SK-N-SH treated with all-trans-retinoic acid at 6 μM for 48 hours (cell line): ENCODE data around the gene SMIM24.
"Not testable (repeated sequence)": the region's sequence is repeated elsewhere in the genome, so short reads cannot be mapped to it uniquely, and the experiment has no call there.

Experiments
- ARNTL ChIP-seq: fragments of 450-650 bp; formaldehyde crosslinking; IDR thresholded peaks from 2 replicates; pipeline ENCODE4 v1.5.0; 2020; ENCODE audit warnings: low read depth, mild to moderate bottlenecking, moderate library complexity, borderline replicate concordance
- GLIS3 ChIP-seq: fragments of 250-450 bp; sonication (Bioruptor Pico); IDR thresholded peaks from 2 replicates; pipeline ENCODE4 v1.5.0; 2020; ENCODE audit warnings: mild to moderate bottlenecking, moderate library complexity
- PATZ1 ChIP-seq: fragments of 250-450 bp; sonication (Bioruptor Pico); IDR thresholded peaks from 2 replicates; pipeline ENCODE4 v1.8.0; 2020; ENCODE audit warnings: mild to moderate bottlenecking, moderate library complexity, borderline replicate concordance
- PPARA ChIP-seq: fragments of 250-450 bp; sonication (Bioruptor Pico); IDR thresholded peaks from 2 replicates; pipeline ENCODE4 v1.5.0; 2020; ENCODE audit warnings: mild to moderate bottlenecking, borderline replicate concordance
- RARB ChIP-seq: fragments of 250-450 bp; sonication (Bioruptor Pico); IDR thresholded peaks from 2 replicates; pipeline ENCODE4 v1.8.0; 2021; ENCODE audit warnings: mild to moderate bottlenecking, moderate library complexity
- TCF4 ChIP-seq: fragments of 250-450 bp; sonication (Bioruptor Pico); IDR thresholded peaks from 2 replicates; pipeline ENCODE4 v1.8.0; 2021; ENCODE audit warnings: mild to moderate bottlenecking, moderate library complexity, borderline replicate concordance
- ZFP30 ChIP-seq: fragments of 450-650 bp; formaldehyde crosslinking; IDR thresholded peaks from 2 replicates; pipeline ENCODE4 v1.5.0; 2022; ENCODE audit warnings: mild to moderate bottlenecking, moderate library complexity
- TF ChIP-seq, protein P1 (sequence below): fragments of 250-450 bp; sonication (Bioruptor Pico); IDR thresholded peaks from 2 replicates; pipeline ENCODE4 v1.5.0; 2020; ENCODE audit warnings: mild to moderate bottlenecking, moderate library complexity

DNA sequence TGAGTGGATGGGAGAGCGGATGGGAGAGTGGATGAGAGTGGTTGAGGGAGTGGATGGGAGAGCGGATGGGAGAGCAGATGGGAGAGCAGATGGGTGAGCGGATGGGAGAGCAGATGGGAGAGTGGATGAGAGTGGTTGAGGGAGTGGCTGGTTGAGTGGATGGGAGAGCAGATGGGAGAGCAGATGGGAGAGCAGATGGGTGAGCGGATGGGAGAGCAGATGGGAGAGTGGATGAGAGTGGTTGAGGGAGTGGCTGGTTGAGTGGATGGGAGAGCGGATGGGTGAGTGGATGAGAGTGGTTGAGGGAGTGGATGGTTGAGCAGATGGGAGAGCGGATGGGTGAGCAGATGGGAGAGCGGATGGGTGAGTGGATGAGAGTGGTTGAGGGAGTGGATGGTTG, 49.0 kb upstream of the SMIM24 start:
- not testable (repeated sequence) for TF ChIP-seq ZFP30; TCF4; ARNTL; PATZ1 (CRISPR knock-in tag); RARB (CRISPR knock-in tag); PPARA (CRISPR knock-in tag); GLIS3
- TF ChIP-seq, protein P1, sequence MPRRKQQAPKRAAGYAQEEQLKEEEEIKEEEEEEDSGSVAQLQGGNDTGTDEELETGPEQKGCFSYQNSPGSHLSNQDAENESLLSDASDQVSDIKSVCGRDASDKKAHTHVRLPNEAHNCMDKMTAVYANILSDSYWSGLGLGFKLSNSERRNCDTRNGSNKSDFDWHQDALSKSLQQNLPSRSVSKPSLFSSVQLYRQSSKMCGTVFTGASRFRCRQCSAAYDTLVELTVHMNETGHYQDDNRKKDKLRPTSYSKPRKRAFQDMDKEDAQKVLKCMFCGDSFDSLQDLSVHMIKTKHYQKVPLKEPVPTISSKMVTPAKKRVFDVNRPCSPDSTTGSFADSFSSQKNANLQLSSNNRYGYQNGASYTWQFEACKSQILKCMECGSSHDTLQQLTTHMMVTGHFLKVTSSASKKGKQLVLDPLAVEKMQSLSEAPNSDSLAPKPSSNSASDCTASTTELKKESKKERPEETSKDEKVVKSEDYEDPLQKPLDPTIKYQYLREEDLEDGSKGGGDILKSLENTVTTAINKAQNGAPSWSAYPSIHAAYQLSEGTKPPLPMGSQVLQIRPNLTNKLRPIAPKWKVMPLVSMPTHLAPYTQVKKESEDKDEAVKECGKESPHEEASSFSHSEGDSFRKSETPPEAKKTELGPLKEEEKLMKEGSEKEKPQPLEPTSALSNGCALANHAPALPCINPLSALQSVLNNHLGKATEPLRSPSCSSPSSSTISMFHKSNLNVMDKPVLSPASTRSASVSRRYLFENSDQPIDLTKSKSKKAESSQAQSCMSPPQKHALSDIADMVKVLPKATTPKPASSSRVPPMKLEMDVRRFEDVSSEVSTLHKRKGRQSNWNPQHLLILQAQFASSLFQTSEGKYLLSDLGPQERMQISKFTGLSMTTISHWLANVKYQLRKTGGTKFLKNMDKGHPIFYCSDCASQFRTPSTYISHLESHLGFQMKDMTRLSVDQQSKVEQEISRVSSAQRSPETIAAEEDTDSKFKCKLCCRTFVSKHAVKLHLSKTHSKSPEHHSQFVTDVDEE: not testable (repeated sequence)
